ENCODE measurements around the gene HTR4.

- TF ChIP-seq CTCF (IDR thresholded peaks at IDR 0.05) (no peak), POLR2AphosphoS2 (conservative IDR thresholded peaks at IDR 0.05; ENCODE audit: low read length) (no peak), EHMT2 (IDR thresholded peaks at IDR 0.05; ENCODE audit: low read depth) (no peak), HMGXB4 (CRISPR knock-in tag; IDR thresholded peaks at IDR 0.05; ENCODE audit: borderline replicate concordance) (no peak), POLR2A (IDR thresholded peaks at IDR 0.05; ENCODE audit: low read length) (no peak), JUNB (IDR thresholded peaks at IDR 0.05) (no peak), HOXA7 (CRISPR knock-in tag; IDR thresholded peaks at IDR 0.05) (no peak), MAX (IDR thresholded peaks at IDR 0.05) (no peak), CBX8 (IDR thresholded peaks at IDR 0.05) (no peak), ZFP36 (IDR thresholded peaks at IDR 0.05; ENCODE audit: borderline replicate concordance, partially characterized antibody) (no peak), CHD2 (IDR thresholded peaks at IDR 0.05; ENCODE audit: low read length, partially characterized antibody) (no peak), HDAC2 (IDR thresholded peaks at IDR 0.05) (no peak), HOXB5 (CRISPR knock-in tag; IDR thresholded peaks at IDR 0.05) (no peak), ZC3H11A (IDR thresholded peaks at IDR 0.05) (no peak)
Observed at GRCh38 chr5:148623101-148623500, 31.2 kb downstream of the HTR4 start.
